HG02870 (cell line): ENCODE results near the gene SEMA6B.
"Not testable (repeated sequence)": the region's sequence is repeated elsewhere in the genome, so short reads cannot be mapped to it uniquely, and the experiment has no call there.

Experiments used
- ATAC-seq: cut with Tn5 transposase; IDR thresholded peaks from one replicate; pipeline ENCODE4 v1.9.1; 2021; ENCODE audit warnings: mild to moderate bottlenecking, moderate library complexity; ENCODE audit not compliant: unreplicated experiment

The SEMA6B gene

GRCh38 chr19:4531562-4532165 is 27.8 kb downstream of the SEMA6B start:
- ATAC-seq = no peak

- no peak for ATAC-seq
These were observed 29.5 kb downstream of the SEMA6B start for GRCh38 chr19:4529924-4530522.

- ATAC-seq = no peak
These were observed 30.6 kb downstream of the SEMA6B start for GRCh38 chr19:4528843-4529242.

- not testable (repeated sequence) for ATAC-seq
These were observed 32.1 kb downstream of the SEMA6B start for GRCh38 chr19:4527377-4527776.

- ATAC-seq = no peak
These were observed 33.9 kb downstream of the SEMA6B start for GRCh38 chr19:4525563-4526002.

- ATAC-seq = no peak
These were observed 34.5 kb downstream of the SEMA6B start for GRCh38 chr19:4524808-4525562.

- no peak for ATAC-seq
These were observed 36.0 kb downstream of the SEMA6B start for GRCh38 chr19:4523306-4524110.

- no peak for ATAC-seq
These were observed 37.0 kb downstream of the SEMA6B start for GRCh38 chr19:4522291-4523002.

- ATAC-seq = no peak
These were observed 37.6 kb downstream of the SEMA6B start for GRCh38 chr19:4521888-4522242.

- no peak for ATAC-seq
These were observed 38.2 kb downstream of the SEMA6B start for GRCh38 chr19:4521170-4521887.

GRCh38 chr19:4519521-4520277 is 39.8 kb downstream of the SEMA6B start:
- no peak for ATAC-seq

- no peak for ATAC-seq
These were observed 40.4 kb downstream of the SEMA6B start for GRCh38 chr19:4519172-4519496.

- no peak for ATAC-seq
These were observed 40.9 kb downstream of the SEMA6B start, which contains the start of gene PLIN4 for GRCh38 chr19:4518345-4519171. TSS of gene PLIN4 (minus strand) at chr19:4518486. CDS start at chr19:4518272, 214 bp downstream.

- no peak for ATAC-seq
These were observed 41.9 kb downstream of the SEMA6B start for GRCh38 chr19:4517451-4518057.

- ATAC-seq = no peak
These were observed 42.6 kb downstream of the SEMA6B start for GRCh38 chr19:4516939-4517300.

GRCh38 chr19:4516199-4516938 is 43.1 kb downstream of the SEMA6B start:
- no peak for ATAC-seq

- no peak for ATAC-seq
These were observed 43.8 kb downstream of the SEMA6B start for GRCh38 chr19:4515732-4516131.

GRCh38 chr19:4513248-4513647 is 46.2 kb downstream of the SEMA6B start:
- ATAC-seq = no peak
